Stimulated activated CD4-positive, alpha-beta T cell treated with anti-CD3 and anti-CD28 coated beads, TNF-alpha, amount 100 ng/mL, for 24 hours (primary cell): ENCODE results near the gene SHISA4.

Experiments used
- DNase-seq, 3 experiments: peaks; one replicate each; pipeline ENCODE4 v3.0.0-alpha.2; 2020; ENCODE audit warnings: low read depth in 3 of 3

SHISA4 gene

GRCh38 chr1:201881617-201882016 lies 7.1 kb upstream of the SHISA4 start:
- DNase-seq = no peak

- DNase-seq = no peak
These were observed 6.0 kb upstream of the SHISA4 start for GRCh38 chr1:201882665-201883132.

- DNase-seq = no peak
These were observed 5.4 kb upstream of the SHISA4 start for GRCh38 chr1:201883266-201883665.

DNA sequence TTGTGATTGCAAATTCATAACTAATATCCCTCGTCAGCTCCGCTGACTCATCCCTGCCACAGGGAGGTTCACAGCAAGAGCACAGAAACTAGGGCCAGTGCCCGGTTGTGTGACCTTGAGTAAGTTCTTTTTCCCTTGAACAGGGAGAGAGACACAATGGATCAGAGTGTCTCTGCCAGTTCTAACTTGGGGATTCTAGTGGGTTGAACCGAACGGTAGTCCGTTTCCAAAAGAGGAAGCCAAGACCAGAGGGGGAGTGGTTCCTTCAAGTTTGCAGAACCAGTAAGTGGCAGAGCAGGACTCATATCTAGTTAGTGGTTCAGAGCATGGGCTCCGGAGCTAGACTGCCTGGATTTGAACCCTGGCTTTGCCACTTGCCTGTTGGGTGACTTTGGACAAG lies 4.9 kb upstream of the SHISA4 start:
- no peak for DNase-seq

- DNase-seq = no peak
These were observed 4.3 kb upstream of the SHISA4 start for GRCh38 chr1:201884425-201884824.

DNA sequence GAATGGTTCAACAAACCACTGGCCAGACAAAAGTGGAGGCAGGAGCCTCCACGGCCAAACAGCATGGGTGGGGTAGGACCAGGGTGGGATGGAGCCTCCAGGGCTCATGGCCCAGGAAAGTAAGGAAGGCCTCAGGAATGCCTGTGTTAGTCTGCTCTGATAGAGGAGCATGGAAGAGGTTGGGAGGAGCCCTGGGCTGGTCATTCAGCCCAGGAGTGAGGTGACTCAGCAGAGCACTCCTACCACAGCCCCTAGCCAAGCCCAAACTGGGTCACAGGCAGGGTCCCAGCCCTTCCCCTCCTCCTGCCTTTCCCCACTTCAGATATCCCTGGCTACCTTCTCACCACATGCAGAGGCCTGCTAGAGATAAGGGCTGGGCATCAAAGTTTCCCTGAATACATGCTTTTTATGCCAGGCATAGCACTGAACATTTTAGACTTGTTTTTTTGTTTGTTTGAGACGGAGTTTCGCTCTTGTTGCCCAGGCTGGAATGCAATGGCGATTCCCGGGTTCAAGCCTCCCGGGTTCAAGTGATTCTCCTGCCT lies 3.1 kb upstream of the SHISA4 start:
- DNase-seq = no peak

- DNase-seq = no peak
These were observed 2.4 kb upstream of the SHISA4 start for GRCh38 chr1:201886103-201886885.

- DNase-seq = no peak
These were observed 1.4 kb upstream of the SHISA4 start for GRCh38 chr1:201887116-201887866.

DNA sequence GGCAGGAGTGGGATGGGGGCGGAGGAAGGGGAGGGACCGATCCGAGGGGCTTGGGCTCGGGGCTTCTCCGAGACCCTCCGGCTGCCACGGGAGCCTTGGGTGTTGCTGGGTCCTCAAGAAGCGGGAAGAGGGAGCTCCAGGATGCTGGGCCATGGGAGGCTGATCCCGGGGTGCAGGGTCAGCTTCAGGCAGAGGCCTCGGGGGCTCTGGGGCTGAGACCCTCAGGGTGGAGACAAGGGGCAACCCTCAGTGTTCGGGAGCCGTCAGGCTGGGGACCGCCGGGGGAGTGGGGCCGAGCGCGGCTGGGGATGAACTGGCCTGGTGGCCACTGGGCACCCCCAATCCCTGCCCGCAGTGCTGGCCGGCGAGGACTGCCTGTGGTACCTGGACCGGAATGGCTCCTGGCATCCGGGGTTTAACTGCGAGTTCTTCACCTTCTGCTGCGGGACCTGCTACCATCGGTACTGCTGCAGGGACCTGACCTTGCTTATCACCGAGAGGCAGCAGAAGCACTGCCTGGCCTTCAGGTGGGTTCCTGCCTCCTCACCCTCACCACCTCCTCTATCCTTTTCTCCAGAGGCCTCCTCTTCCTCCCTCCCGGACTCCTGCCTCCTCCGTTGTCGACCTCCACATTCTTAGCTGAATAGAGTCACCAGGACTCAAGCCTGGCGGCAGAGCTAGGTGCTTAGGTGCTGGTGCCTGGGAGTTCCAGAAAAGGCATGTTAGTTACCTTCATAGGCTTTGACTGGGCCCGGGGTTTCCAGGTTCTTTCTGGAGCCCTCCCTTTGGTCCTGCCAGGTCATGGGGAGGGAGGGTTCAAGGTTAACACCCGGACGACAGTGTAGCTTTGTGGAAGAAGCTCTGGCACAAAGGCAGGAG lies 631 bp downstream of the SHISA4 start:
- no peak for DNase-seq

DNA sequence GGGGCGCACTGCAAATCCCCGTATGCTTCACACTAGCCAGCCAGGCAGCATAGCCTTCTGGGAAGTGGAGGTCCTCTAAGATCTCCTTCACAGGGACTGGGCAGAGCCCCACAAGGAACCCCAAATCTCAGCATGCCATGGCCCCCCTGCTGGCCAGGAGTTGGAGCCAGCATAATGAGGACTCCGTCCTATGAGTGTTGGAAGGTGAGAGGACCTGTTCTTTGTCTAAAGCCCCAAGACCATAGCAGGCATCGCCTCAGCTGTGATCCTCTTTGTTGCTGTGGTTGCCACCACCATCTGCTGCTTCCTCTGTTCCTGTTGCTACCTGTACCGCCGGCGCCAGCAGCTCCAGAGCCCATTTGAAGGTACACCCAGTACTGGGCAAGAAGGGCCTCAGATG lies 1.5 kb downstream of the SHISA4 start:
- no peak for DNase-seq

GRCh38 chr1:201890806-201891450 lies 2.2 kb downstream of the SHISA4 start:
- no peak for DNase-seq

DNA sequence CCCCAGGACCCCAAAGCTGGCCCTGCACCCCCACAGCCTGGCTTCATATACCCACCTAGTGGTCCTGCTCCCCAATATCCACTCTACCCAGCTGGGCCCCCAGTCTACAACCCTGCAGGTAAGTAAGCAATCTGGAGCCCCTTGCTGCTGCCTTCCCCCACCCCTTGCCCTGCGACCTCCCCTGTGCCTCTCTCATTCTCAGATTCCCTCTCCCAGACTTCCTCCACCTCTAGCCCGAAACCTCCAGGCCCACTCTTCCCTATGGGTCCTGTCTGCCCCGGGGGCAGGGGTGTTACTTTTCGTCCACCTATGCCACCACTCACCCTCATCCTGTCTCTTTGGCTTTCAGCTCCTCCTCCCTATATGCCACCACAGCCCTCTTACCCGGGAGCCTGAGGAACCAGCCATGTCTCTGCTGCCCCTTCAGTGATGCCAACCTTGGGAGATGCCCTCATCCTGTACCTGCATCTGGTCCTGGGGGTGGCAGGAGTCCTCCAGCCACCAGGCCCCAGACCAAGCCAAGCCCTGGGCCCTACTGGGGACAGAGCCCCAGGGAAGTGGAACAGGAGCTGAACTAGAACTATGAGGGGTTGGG lies 2.9 kb downstream of the SHISA4 start:
- DNase-seq = no peak

- no peak for DNase-seq
These were observed 3.5 kb downstream of the SHISA4 start for GRCh38 chr1:201892211-201892610.

- no peak for DNase-seq
These were observed 4.7 kb downstream of the SHISA4 start for GRCh38 chr1:201893431-201893830.

DNA sequence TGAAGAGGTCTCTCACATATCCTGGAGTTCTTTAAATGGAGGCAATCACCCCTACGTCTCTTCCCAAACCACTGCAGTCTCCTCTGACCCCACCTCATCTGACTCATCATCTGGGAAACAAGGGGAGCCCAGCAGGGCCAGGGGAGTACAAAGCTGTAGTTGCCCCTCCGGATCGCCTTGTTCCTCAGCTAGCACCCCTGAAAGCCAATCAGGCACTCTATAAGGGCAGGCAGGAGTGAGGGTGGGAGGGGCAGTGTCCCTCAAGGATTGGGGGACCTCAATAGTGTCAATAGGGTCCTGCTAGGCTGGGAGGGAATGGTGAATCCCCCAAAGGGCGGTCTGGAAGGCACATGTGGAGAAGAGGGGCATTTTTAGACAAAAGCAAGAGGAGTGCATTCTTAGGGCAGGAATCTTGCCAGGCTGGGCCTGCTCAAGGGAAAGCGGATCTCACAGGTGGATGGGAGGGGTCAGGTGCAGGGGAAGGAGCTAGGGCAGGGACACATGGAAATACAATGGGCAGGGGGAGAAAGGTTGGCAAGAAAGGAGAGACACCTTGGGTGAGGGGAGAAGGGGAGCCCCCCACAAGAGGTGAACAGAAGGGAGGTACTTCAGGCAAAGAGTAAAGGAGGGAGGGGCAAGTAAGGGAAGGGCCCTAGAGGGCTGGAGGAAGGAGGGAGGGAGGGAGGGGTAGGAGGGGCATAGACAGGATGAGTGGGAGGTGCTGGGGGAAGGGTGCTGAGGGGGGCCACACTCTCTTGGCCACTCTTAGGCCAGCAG lies 5.8 kb downstream of the SHISA4 start:
- no peak for DNase-seq

GRCh38 chr1:201895120-201895665 lies 6.5 kb downstream of the SHISA4 start:
- DNase-seq = no peak

DNA sequence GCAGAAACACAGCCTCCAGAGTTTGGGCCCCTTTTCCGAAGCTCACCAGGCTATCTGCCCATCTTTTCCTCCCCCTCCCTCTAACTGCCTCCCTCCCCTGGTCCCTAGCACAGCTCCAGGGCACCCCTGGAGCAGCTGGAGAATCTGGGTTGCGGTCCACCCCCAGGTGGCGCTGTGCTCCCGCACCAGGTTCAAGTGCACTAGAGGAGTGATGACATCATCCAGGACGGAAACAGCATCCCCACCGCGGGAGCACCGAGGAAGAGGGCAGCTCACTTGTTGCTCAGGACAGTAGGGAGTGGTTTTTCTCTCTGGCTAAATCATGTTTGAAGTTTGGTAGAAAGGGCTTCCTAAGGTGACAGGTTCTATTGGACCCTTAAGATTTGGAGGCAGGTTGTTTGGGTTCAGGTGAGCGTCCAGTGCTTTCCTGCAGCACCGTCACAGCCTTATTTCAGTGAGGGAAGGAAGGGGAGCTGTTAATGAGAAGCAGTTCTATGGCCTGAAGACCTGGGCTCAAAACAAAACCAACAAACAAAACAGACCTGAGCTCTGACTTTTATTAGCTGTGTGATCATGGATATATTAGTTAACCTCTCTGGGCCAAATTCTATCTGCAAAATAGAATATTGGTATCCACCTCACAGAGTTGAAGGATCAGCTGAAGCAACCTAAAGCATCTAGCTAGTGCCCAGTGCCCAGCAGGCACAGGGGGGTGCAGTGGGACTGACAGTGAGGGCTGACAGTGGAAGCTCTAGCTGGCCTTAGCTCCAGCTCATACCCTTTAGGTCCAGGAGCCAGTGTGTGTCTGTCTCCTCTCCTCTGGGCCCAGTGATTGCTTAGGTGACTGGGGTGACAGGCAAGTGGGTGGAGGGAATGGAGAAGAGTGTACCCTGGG lies 7.5 kb downstream of the SHISA4 start:
- peak; percentile 64 to 88 (median 72) for DNase-seq

- DNase-seq = no peak
These were observed 8.3 kb downstream of the SHISA4 start for GRCh38 chr1:201896951-201897391.
